Kidney (tissue), 14 donors: ENCODE data around the gene LMOD2. TPM values are rescaled to one million over a fixed set of nuclear protein-coding genes. Genes with fewer than 3 reads are reported as not detected.

Source experiments
- DNase-seq, 5 donors: peaks; one replicate each; pipeline ENCODE4 v3.0.0-alpha.2; 2013 to 2020
- FAIRE-seq: peaks from 2 replicates; lab custom pipeline; 2012; peaks lifted over from hg19 to GRCh38; lab: Jason Lieb, UNC
- H3K27ac ChIP-seq, 2 donors: one replicate each; pipeline ENCODE4 v1.7.0; 2013; ENCODE audit warnings: low read depth in 2 of 2, low read length in 2 of 2, inconsistent platforms in 1 of 2
- H3K27me3 ChIP-seq: one replicate; pipeline ENCODE4 v1.7.1; 2013; ENCODE audit warnings: low read length, inconsistent platforms; ENCODE audit not compliant: control insufficient read depth, insufficient read depth
- H3K36me3 ChIP-seq, 3 donors: one replicate each; pipeline versions ENCODE4 v1.7.0 to v1.7.1; 2013; ENCODE audit warnings: low read length in 3 of 3, control low read depth in 1 of 3, inconsistent platforms in 1 of 3; ENCODE audit not compliant: insufficient read depth in 3 of 3, control insufficient read depth in 2 of 3
- H3K4me1 ChIP-seq, 3 donors: one replicate each; pipeline versions ENCODE4 v1.7.0 to v1.7.1; 2013; ENCODE audit warnings: low read length in 3 of 3, inconsistent platforms in 1 of 3, low read depth in 1 of 3; ENCODE audit not compliant: control insufficient read depth in 2 of 3, insufficient read depth in 2 of 3
- H3K4me3 ChIP-seq, 3 donors: one replicate each; pipeline versions ENCODE4 v1.7.0 to v1.8.1; 2013; ENCODE audit warnings: low read length in 3 of 3, control low read depth in 1 of 3, inconsistent platforms in 1 of 3
- H3K9ac ChIP-seq, 3 donors: one replicate each; pipeline versions ENCODE4 v1.7.0 to v1.7.1; 2013; ENCODE audit warnings: low read length in 3 of 3, control low read depth in 1 of 3, inconsistent platforms in 1 of 3
- H3K9me3 ChIP-seq, 3 donors: one replicate each; pipeline versions ENCODE4 v1.7.0 to v1.7.1; 2013; ENCODE audit warnings: low read length in 3 of 3, control low read depth in 1 of 3, inconsistent platforms in 1 of 3; ENCODE audit not compliant: control insufficient read depth in 2 of 3, insufficient read depth in 1 of 3
- intact Hi-C: fragments of 100-400 bp; cut with DNase I; formaldehyde crosslinking; loops from one replicate; pipeline ENCODE4 v1.11.1; 2022
- polyA plus RNA-seq: library from polyadenylated mRNA; stranded (reverse); fragments of 350-450 nt; fragmentation: Illumina TruSeq; extraction: RNeasy Lipid Tissue Mini Kit (QIAGEN cat#74804); gene quantifications from one replicate; pipeline ENCODE4 v1.2.3, GENCODE V29; 2014; ENCODE audit warnings: low read depth, low replicate concordance; ENCODE audit not compliant: insufficient read depth
- total RNA-seq: library from RNA; stranded (reverse); fragmentation: NEBNext Ultra II Directional; extraction: Animal tissue kit (Norgen Biotek cat#: 25700); gene quantifications from one replicate; pipeline ENCODE4 v1.2.1, GENCODE V29; 2021
- TF ChIP-seq, protein P1 (sequence below): IDR thresholded peaks from 3 replicates; pipeline ENCODE4 v1.5.1; 2012; ENCODE audit warnings: mild to moderate bottlenecking, moderate library complexity, borderline replicate concordance; ENCODE audit not compliant: insufficient read depth; ENCODE audit errors: extremely low read depth
- donor health status: control.
- donor health status: control.
- donor health status: control.
- donor health status: control.
- donor health status: control.
- donor health status: DM: yes; HTN: yes; CAD: no.
- donor health status: Normal renal cell carcinoma (clear cell type).

Gene LMOD2
- total and polyA plus RNA-seq, 2 donors from 2014 or later, result not detected

DNA sequence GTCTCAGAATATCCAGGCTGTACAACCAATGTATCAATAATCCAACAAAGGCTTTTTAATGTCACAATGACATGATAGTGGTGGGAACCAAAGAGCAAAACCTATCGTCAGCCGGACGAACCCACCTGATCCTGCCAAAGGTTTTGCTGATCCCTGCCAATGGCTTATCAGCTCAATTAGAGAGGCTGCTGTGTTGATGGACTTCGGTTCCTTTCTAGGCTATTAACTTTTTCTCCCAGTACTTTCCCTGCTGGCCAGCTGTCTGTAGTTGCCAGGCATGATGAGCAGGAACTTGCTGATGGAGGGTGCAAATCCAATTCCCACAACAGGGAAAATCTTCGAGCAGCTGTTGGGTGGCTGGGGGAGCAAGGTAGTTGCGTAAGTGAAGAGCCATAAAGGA is 2.4 kb downstream of the LMOD2 start:
- no peaks in the 10 kb centered on the region for H3K36me3 ChIP-seq
- no peak overlapping the region for H3K27ac ChIP-seq
- no peaks in the 10 kb centered on the region for H3K9me3 ChIP-seq
- no peak for FAIRE-seq
- no peaks in the 10 kb centered on the region for H3K27me3 ChIP-seq
- no peaks in the 10 kb centered on the region for H3K4me1 ChIP-seq
- DNase-seq, result no peak
- no peak overlapping the region for H3K9ac ChIP-seq
- H3K4me3 ChIP-seq, result no peak overlapping the region
- intact Hi-C loops, result no loop called here
- TF ChIP-seq, protein P1, sequence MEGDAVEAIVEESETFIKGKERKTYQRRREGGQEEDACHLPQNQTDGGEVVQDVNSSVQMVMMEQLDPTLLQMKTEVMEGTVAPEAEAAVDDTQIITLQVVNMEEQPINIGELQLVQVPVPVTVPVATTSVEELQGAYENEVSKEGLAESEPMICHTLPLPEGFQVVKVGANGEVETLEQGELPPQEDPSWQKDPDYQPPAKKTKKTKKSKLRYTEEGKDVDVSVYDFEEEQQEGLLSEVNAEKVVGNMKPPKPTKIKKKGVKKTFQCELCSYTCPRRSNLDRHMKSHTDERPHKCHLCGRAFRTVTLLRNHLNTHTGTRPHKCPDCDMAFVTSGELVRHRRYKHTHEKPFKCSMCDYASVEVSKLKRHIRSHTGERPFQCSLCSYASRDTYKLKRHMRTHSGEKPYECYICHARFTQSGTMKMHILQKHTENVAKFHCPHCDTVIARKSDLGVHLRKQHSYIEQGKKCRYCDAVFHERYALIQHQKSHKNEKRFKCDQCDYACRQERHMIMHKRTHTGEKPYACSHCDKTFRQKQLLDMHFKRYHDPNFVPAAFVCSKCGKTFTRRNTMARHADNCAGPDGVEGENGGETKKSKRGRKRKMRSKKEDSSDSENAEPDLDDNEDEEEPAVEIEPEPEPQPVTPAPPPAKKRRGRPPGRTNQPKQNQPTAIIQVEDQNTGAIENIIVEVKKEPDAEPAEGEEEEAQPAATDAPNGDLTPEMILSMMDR, result no peak

DNA sequence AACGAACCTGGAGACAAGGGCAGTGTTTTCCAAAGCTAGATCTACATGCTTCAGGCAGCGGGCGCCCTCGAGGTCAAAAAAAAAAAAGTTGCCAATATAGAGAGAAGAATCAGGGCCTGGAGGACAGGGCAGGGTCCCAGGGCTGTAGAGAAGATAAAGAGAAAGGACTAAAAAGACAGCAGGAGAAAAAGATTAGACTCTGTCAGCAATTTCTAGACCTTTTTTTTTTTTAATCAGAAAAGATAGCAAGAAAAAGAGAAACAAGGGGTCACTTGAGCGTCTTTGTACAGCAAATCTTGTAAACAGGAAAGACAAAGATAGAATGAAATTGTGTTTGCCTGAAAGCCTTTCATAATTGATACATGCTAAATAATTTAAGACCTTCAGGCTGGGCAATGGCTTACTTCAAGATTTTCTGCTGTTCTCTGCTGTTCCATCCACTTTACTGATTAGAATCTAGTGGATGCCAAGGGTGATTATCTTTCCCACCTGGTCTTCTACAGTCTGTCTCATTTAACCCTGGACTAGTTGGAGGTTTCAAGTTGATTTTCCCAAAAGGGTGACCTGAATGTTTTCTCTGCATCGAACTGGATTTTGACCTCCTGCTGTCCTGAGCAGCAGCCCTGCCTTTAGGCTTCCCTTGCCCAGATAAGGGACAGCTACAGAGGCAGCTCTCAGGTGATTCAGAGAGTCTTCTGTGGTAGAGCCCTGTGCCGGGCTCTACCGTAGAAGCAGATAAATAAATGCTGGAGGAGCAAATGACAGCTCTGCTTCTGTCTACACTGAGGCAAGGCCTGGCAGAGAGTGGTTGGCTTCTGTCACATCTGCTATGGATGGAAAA is 5.1 kb downstream of the LMOD2 start:
- no peak overlapping the region for H3K4me3 ChIP-seq
- H3K4me1 ChIP-seq, result no peaks in the 10 kb centered on the region
- no peaks in the 10 kb centered on the region for H3K27me3 ChIP-seq
- no peaks in the 10 kb centered on the region for H3K36me3 ChIP-seq
- H3K9me3 ChIP-seq, result no peaks in the 10 kb centered on the region
- TF ChIP-seq, protein P1, result no peak
- DNase-seq (no peak), FAIRE-seq (no peak)
- no peak overlapping the region for H3K27ac ChIP-seq
- intact Hi-C loops, result no loop called here
- H3K9ac ChIP-seq, result no peak overlapping the region

DNA sequence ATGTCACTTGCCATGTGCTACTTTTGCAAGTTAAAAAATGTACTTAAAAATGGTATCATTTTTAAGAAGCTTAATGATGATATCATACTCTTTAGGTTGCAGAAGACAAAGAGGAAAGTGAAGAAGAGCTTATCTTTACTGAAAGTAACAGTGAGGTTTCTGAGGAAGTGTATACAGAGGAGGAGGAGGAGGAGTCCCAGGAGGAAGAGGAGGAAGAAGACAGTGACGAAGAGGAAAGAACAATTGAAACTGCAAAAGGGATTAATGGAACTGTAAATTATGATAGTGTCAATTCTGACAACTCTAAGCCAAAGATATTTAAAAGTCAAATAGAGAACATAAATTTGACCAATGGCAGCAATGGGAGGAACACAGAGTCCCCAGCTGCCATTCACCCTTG is 6.1 kb downstream of the LMOD2 start:
- H3K27ac ChIP-seq, result no peak overlapping the region
- FAIRE-seq, result no peak

More for the DNA sequence above, 6.1 kb downstream of the LMOD2 start:
- Histone ChIP-seq H3K36me3 (no peaks in the 10 kb centered on the region), H3K9ac (no peak overlapping the region), H3K4me1 (no peaks in the 10 kb centered on the region), H3K4me3 (no peak overlapping the region), H3K27me3 (no peaks in the 10 kb centered on the region), H3K9me3 (no peaks in the 10 kb centered on the region)
- intact Hi-C loops, result no loop called here
- no peak for DNase-seq
- TF ChIP-seq, protein P1, result no peak
